Stimulated activated naive CD8-positive, alpha-beta T cell treated with anti-CD3 and anti-CD28 coated beads, Interleukin-15, Interleukin-2, amounts not matched to agents 100 ng/mL and 50 ng/mL, for 24 hours (primary cell): ENCODE data around the gene ATP13A2.

ENCODE experiments used
- H3K27ac Mint-ChIP-seq: one replicate; pipeline ENCODE4 v1.8.0; 2021; ENCODE audit warnings: mild to moderate bottlenecking, mixed read lengths
- H3K27me3 Mint-ChIP-seq: one replicate; pipeline ENCODE4 v1.8.0; 2021; ENCODE audit warnings: mixed read lengths
- H3K36me3 Mint-ChIP-seq: one replicate; pipeline ENCODE4 v1.8.0; 2021; ENCODE audit warnings: low read depth, mixed read lengths
- H3K4me1 Mint-ChIP-seq: one replicate; pipeline ENCODE4 v1.8.0; 2021; ENCODE audit warnings: low read depth, mixed read lengths
- H3K4me3 Mint-ChIP-seq: one replicate; pipeline ENCODE4 v1.8.0; 2021; ENCODE audit warnings: mild to moderate bottlenecking, mixed read lengths
- H3K9me3 Mint-ChIP-seq: one replicate; pipeline ENCODE4 v1.8.0; 2021; ENCODE audit warnings: mixed read lengths

ATP13A2 gene

GRCh38 chr1:17011439-17012307, at the start of gene ATP13A2:
Gene ATP13A2 (minus strand): TSS chr1:17011928. CDS start chr1:17011738, 190 bp downstream.
- Mint-ChIP-seq H3K36me3 (no peaks in the 10 kb centered on the region), H3K4me3 (peak within 1 kb of the TSS; percentile 82), H3K4me1 (peaks cover 15% of the 10 kb centered on the region), H3K9me3 (no peaks in the 10 kb centered on the region), H3K27me3 (no peaks in the 10 kb centered on the region), H3K27ac (peak within 1 kb of the TSS; percentile 72)

GRCh38 chr1:17061486-17061885, 49.8 kb upstream of the ATP13A2 start:
- H3K4me1 Mint-ChIP-seq, result no peaks in the 10 kb centered on the region
- H3K27me3 Mint-ChIP-seq, result peaks cover 4% of the 10 kb centered on the region
- no peaks in the 10 kb centered on the region for H3K36me3 Mint-ChIP-seq
- H3K9me3 Mint-ChIP-seq, result no peaks in the 10 kb centered on the region
- H3K4me3 Mint-ChIP-seq, result no peak overlapping the region
- H3K27ac Mint-ChIP-seq, result no peak overlapping the region

- no peaks in the 10 kb centered on the region for H3K36me3 Mint-ChIP-seq
- H3K4me3 Mint-ChIP-seq, result no peak overlapping the region
- H3K27ac Mint-ChIP-seq, result no peak overlapping the region
- no peaks in the 10 kb centered on the region for H3K9me3 Mint-ChIP-seq
- H3K4me1 Mint-ChIP-seq, result no peaks in the 10 kb centered on the region
- H3K27me3 Mint-ChIP-seq, result peaks cover 4% of the 10 kb centered on the region
These were observed 48.6 kb upstream of the ATP13A2 start for GRCh38 chr1:17060306-17060749.

GRCh38 chr1:17059391-17060305, 47.9 kb upstream of the ATP13A2 start:
- no peak overlapping the region for H3K4me3 Mint-ChIP-seq
- peaks cover 4% of the 10 kb centered on the region for H3K27me3 Mint-ChIP-seq
- H3K9me3 Mint-ChIP-seq, result no peaks in the 10 kb centered on the region
- H3K36me3 Mint-ChIP-seq, result no peaks in the 10 kb centered on the region
- no peaks in the 10 kb centered on the region for H3K4me1 Mint-ChIP-seq
- H3K27ac Mint-ChIP-seq, result no peak overlapping the region

GRCh38 chr1:17056551-17056950, 44.8 kb upstream of the ATP13A2 start:
- no peak overlapping the region for H3K27ac Mint-ChIP-seq

GRCh38 chr1:17055801-17056200, 44.1 kb upstream of the ATP13A2 start:
- no peak overlapping the region for H3K27ac Mint-ChIP-seq
- no peaks in the 10 kb centered on the region for H3K9me3 Mint-ChIP-seq
- H3K36me3 Mint-ChIP-seq, result peaks cover 7% of the 10 kb centered on the region
- peaks cover 25% of the 10 kb centered on the region for H3K4me1 Mint-ChIP-seq
- no peak overlapping the region for H3K4me3 Mint-ChIP-seq
- H3K27me3 Mint-ChIP-seq, result peaks cover 4% of the 10 kb centered on the region

More at GRCh38 chr1:17056551-17056950, 44.8 kb upstream of the ATP13A2 start:
- peaks cover 4% of the 10 kb centered on the region for H3K27me3 Mint-ChIP-seq
- H3K4me1 Mint-ChIP-seq, result peaks cover 18% of the 10 kb centered on the region
- no peaks in the 10 kb centered on the region for H3K9me3 Mint-ChIP-seq
- no peaks in the 10 kb centered on the region for H3K36me3 Mint-ChIP-seq
- H3K4me3 Mint-ChIP-seq, result no peak overlapping the region

- Mint-ChIP-seq H3K27me3 (peaks cover 4% of the 10 kb centered on the region), H3K9me3 (no peaks in the 10 kb centered on the region), H3K36me3 (peaks cover 10% of the 10 kb centered on the region), H3K4me1 (peaks cover 27% of the 10 kb centered on the region), H3K27ac (peak within 1 kb of the TSS; percentile 94), H3K4me3 (peak within 1 kb of the TSS; percentile 95)
These were observed 42.1 kb upstream of the ATP13A2 start, which contains the start of gene SDHB for GRCh38 chr1:17053685-17054410. Gene SDHB (minus strand): TSS chr1:17054032. CDS start chr1:17054019, 13 bp downstream.

- Mint-ChIP-seq H3K4me3 (peak overlapping the region; percentile 95), H3K27ac (peak overlapping the region; percentile 94), H3K36me3 (peaks cover 10% of the 10 kb centered on the region), H3K27me3 (peaks cover 3% of the 10 kb centered on the region), H3K4me1 (peaks cover 27% of the 10 kb centered on the region), H3K9me3 (no peaks in the 10 kb centered on the region)
These were observed 41.5 kb upstream of the ATP13A2 start for GRCh38 chr1:17053086-17053684.

- no peaks in the 10 kb centered on the region for H3K27me3 Mint-ChIP-seq
- no peaks in the 10 kb centered on the region for H3K9me3 Mint-ChIP-seq
- H3K36me3 Mint-ChIP-seq, result peaks cover 10% of the 10 kb centered on the region
- peak overlapping the region; percentile 65 for H3K27ac Mint-ChIP-seq
- H3K4me1 Mint-ChIP-seq, result peaks cover 27% of the 10 kb centered on the region
- H3K4me3 Mint-ChIP-seq, result peak overlapping the region; percentile 95
These were observed 40.9 kb upstream of the ATP13A2 start for GRCh38 chr1:17052641-17053040.

- H3K4me3 Mint-ChIP-seq, result peak overlapping the region; percentile 95
- peaks cover 10% of the 10 kb centered on the region for H3K36me3 Mint-ChIP-seq
- H3K27me3 Mint-ChIP-seq, result no peaks in the 10 kb centered on the region
- peaks cover 27% of the 10 kb centered on the region for H3K4me1 Mint-ChIP-seq
- peak overlapping the region; percentile 65 for H3K27ac Mint-ChIP-seq
- no peaks in the 10 kb centered on the region for H3K9me3 Mint-ChIP-seq
These were observed 40.3 kb upstream of the ATP13A2 start for GRCh38 chr1:17052038-17052437.

GRCh38 chr1:17047924-17048323, 36.2 kb upstream of the ATP13A2 start:
- Mint-ChIP-seq H3K4me3 (no peak overlapping the region), H3K9me3 (no peaks in the 10 kb centered on the region), H3K27me3 (no peaks in the 10 kb centered on the region), H3K36me3 (peaks cover 36% of the 10 kb centered on the region), H3K4me1 (peaks cover 33% of the 10 kb centered on the region), H3K27ac (no peak overlapping the region)

GRCh38 chr1:17046334-17046657, 34.6 kb upstream of the ATP13A2 start:
- Mint-ChIP-seq H3K27me3 (no peaks in the 10 kb centered on the region), H3K4me3 (no peak overlapping the region), H3K9me3 (no peaks in the 10 kb centered on the region), H3K4me1 (peaks cover 19% of the 10 kb centered on the region), H3K36me3 (peaks cover 50% of the 10 kb centered on the region), H3K27ac (no peak overlapping the region)

- no peaks in the 10 kb centered on the region for H3K9me3 Mint-ChIP-seq
- peaks cover 47% of the 10 kb centered on the region for H3K36me3 Mint-ChIP-seq
- H3K4me3 Mint-ChIP-seq, result no peak overlapping the region
These were observed 34.1 kb upstream of the ATP13A2 start for GRCh38 chr1:17045634-17046333.

GRCh38 chr1:17045150-17045549, 33.4 kb upstream of the ATP13A2 start:
- Mint-ChIP-seq H3K27ac (no peak overlapping the region), H3K36me3 (peaks cover 47% of the 10 kb centered on the region), H3K9me3 (no peaks in the 10 kb centered on the region), H3K4me3 (no peak overlapping the region), H3K27me3 (no peaks in the 10 kb centered on the region), H3K4me1 (peaks cover 13% of the 10 kb centered on the region)

More at GRCh38 chr1:17045634-17046333, 34.1 kb upstream of the ATP13A2 start:
- H3K27ac Mint-ChIP-seq, result peak overlapping the region; percentile 11
- no peaks in the 10 kb centered on the region for H3K27me3 Mint-ChIP-seq
- peaks cover 14% of the 10 kb centered on the region for H3K4me1 Mint-ChIP-seq
